ENCODE data around the gene TFDP2.
"Not testable (repeated sequence)": the region's sequence is repeated elsewhere in the genome, so short reads cannot be mapped to it uniquely, and the experiment has no call there.

TFDP2 gene

GRCh38 chr3:141994856-141995255 lies 154.5 kb downstream of the TFDP2 start:
- TF ChIP-seq CTCF (IDR thresholded peaks at IDR 0.05; ENCODE audit: low read length, missing control alignments), result no peak
- H3K4me3 ChIP-seq (replicated peaks; ENCODE audit: low read depth, low read length), result no peak overlapping the region
- DNase-seq (ENCODE audit: low read depth), result no peak

- DNase-seq (ENCODE audit: low read depth), result no peak
Observed at GRCh38 chr3:141992512-141992911, 156.8 kb downstream of the TFDP2 start.

GRCh38 chr3:141986548-141987107 lies 162.7 kb downstream of the TFDP2 start:
- TF ChIP-seq CTCF (IDR thresholded peaks at IDR 0.05; ENCODE audit: low read length, missing control alignments), result no peak
- no peak for DNase-seq (ENCODE audit: low read depth)
- no peak overlapping the region for H3K4me3 ChIP-seq (replicated peaks; ENCODE audit: low read depth, low read length)

More at GRCh38 chr3:141992512-141992911, 156.8 kb downstream of the TFDP2 start:
- no peak for TF ChIP-seq CTCF (IDR thresholded peaks at IDR 0.05; ENCODE audit: low read length, missing control alignments)
- H3K4me3 ChIP-seq (replicated peaks; ENCODE audit: low read depth, low read length), result no peak overlapping the region

GRCh38 chr3:141981084-141981483 lies 168.3 kb downstream of the TFDP2 start:
- H3K4me3 ChIP-seq (replicated peaks; ENCODE audit: low read depth, low read length), result no peak overlapping the region
- TF ChIP-seq CTCF (IDR thresholded peaks at IDR 0.05; ENCODE audit: low read length, missing control alignments), result no peak
- DNase-seq (ENCODE audit: low read depth), result no peak

GRCh38 chr3:141979050-141979671 lies 170.2 kb downstream of the TFDP2 start:
- peak; percentile 86 for DNase-seq (ENCODE audit: low read depth)
- no peak for TF ChIP-seq CTCF (IDR thresholded peaks at IDR 0.05; ENCODE audit: low read length, missing control alignments)
- no peak overlapping the region for H3K4me3 ChIP-seq (replicated peaks; ENCODE audit: low read depth, low read length)

GRCh38 chr3:141974777-141975176 lies 174.6 kb downstream of the TFDP2 start:
- H3K4me3 ChIP-seq (replicated peaks; ENCODE audit: low read depth, low read length); DNase-seq (ENCODE audit: low read depth): not testable (repeated sequence)

- no peak for TF ChIP-seq CTCF (IDR thresholded peaks at IDR 0.05; ENCODE audit: low read length, missing control alignments)
- no peak overlapping the region for H3K4me3 ChIP-seq (replicated peaks; ENCODE audit: low read depth, low read length)
- peak; percentile 20 for DNase-seq (ENCODE audit: low read depth)
Observed at GRCh38 chr3:141972399-141972798, 176.9 kb downstream of the TFDP2 start.

Data from fibroblast of pulmonary artery (primary cell).